Panc1 (cell line): Measurements from ENCODE around the gene CHST15. TPM values are rescaled to one million over a fixed set of nuclear protein-coding genes. Genes with fewer than 3 reads are reported as not detected.

Experiments
- ATAC-seq: fragments of 200-7000 bp; cut with Tn5 transposase; 2 replicates; pipeline ENCODE4 v1.9.1; 2020; ENCODE audit warnings: mild to moderate bottlenecking, moderate library complexity
- BruUV-seq: library from RNA; stranded (reverse); fragments of 400-500 nt; replicated peaks from 2 replicates; lab custom pipeline; 2021; lab: Mats Ljungman, UMichigan
- CTCF ChIA-PET: fragments of 300-600 bp; sonication (Branson Sonifier 250); formaldehyde crosslinking; loops from one replicate; lab custom pipeline; 2022; ENCODE audit warnings: antibody characterized with exemption; lab: Charles Lee
- POLR2A ChIA-PET: fragments of 300-600 bp; sonication (Branson Sonifier 250); formaldehyde crosslinking; loops from one replicate; lab custom pipeline; 2022; ENCODE audit warnings: antibody characterized with exemption; lab: Charles Lee
- DNase-seq: peaks from one replicate; pipeline ENCODE4 v3.0.0-alpha.2; 2010; ENCODE audit warnings: low read depth, low spot score
- H3K27ac ChIP-seq: 2 replicates; pipeline ENCODE4 v1.5.1; 2011; ENCODE audit warnings: mild to moderate bottlenecking, low read length, inconsistent platforms
- H3K27me3 ChIP-seq: fragments of 200-500 bp; sonication (Bioruptor generic); 2 replicates; pipeline ENCODE4 v1.6.0; 2014; ENCODE audit warnings: low read length, inconsistent platforms; ENCODE audit not compliant: control insufficient read depth, insufficient read depth
- H3K36me3 ChIP-seq: fragments of 200-500 bp; sonication (Bioruptor generic); 2 replicates; pipeline ENCODE4 v1.5.1; 2014; ENCODE audit warnings: inconsistent platforms, mild to moderate bottlenecking, low read length, moderate library complexity; ENCODE audit not compliant: control insufficient read depth, insufficient read depth
- H3K4me1 ChIP-seq: 2 replicates; pipeline ENCODE4 v1.5.1; 2011; ENCODE audit warnings: inconsistent platforms, mild to moderate bottlenecking, low read length, moderate library complexity; ENCODE audit not compliant: control insufficient read depth, insufficient read depth
- H3K4me3 ChIP-seq, 2 experiments: 2 replicates each; pipeline ENCODE4 v1.5.1; 2011 to 2012; ENCODE audit warnings: low read depth in 2 of 2, low read length in 2 of 2, mild to moderate bottlenecking in 2 of 2, inconsistent platforms in 1 of 2, moderate library complexity in 1 of 2
- H3K9me3 ChIP-seq: fragments of 200-500 bp; sonication (Bioruptor generic); 2 replicates; pipeline ENCODE4 v1.5.1; 2014; ENCODE audit warnings: low read depth, mild to moderate bottlenecking, inconsistent platforms, low read length, moderate library complexity; ENCODE audit not compliant: control insufficient read depth, insufficient read depth
- POLR2AphosphoS5 ChIP-seq: IDR thresholded peaks from 2 replicates; pipeline ENCODE4 v1.6.1; 2012; ENCODE audit warnings: mild to moderate bottlenecking, low read depth, low read length, moderate library complexity
- REST ChIP-seq, 2 experiments: IDR thresholded peaks; 2 replicates each; pipeline ENCODE4 v1.6.1; 2011 to 2012; ENCODE audit warnings: low read depth in 2 of 2, control low read depth in 1 of 2, low read length in 1 of 2, mild to moderate bottlenecking in 1 of 2, moderate library complexity in 1 of 2; ENCODE audit not compliant: insufficient read depth in 1 of 2
- SIN3A ChIP-seq: IDR thresholded peaks from 2 replicates; pipeline ENCODE4 v1.6.1; 2012; ENCODE audit warnings: low read depth, mild to moderate bottlenecking, low read length, moderate library complexity, borderline replicate concordance; ENCODE audit not compliant: insufficient read depth
- TCF7L2 ChIP-seq: IDR thresholded peaks from 2 replicates; pipeline ENCODE4 v1.6.1; 2011; ENCODE audit warnings: mild to moderate bottlenecking, low read depth, low read length, inconsistent platforms
- in situ Hi-C: cut with HindIII; loops from 2 replicates; pipeline ENCODE4 v1.10.0; 2016; ENCODE audit warnings: low sequenced_read_pairs, low pct_unique_long_range_greater_than_20kb
- intact Hi-C: fragments of 100-400 bp; cut with micrococcal nuclease; formaldehyde crosslinking; loops from one replicate; pipeline ENCODE4 v1.10.0; 2022; ENCODE audit not compliant: unreplicated experiment
- total RNA-seq: library from RNA; stranded (reverse); gene quantifications from one replicate; pipeline ENCODE4 v1.2.1, GENCODE V29; 2021; ENCODE audit not compliant: unreplicated experiment
- TF ChIP-seq, protein P1 (sequence below): fragments of 450-650 bp; IDR thresholded peaks from 2 replicates; pipeline ENCODE4 v1.5.1; 2017; ENCODE audit warnings: mild to moderate bottlenecking

The CHST15 gene
- total RNA-seq, 1 experiment from 2014 or later: 33.2 TPM

DNA sequence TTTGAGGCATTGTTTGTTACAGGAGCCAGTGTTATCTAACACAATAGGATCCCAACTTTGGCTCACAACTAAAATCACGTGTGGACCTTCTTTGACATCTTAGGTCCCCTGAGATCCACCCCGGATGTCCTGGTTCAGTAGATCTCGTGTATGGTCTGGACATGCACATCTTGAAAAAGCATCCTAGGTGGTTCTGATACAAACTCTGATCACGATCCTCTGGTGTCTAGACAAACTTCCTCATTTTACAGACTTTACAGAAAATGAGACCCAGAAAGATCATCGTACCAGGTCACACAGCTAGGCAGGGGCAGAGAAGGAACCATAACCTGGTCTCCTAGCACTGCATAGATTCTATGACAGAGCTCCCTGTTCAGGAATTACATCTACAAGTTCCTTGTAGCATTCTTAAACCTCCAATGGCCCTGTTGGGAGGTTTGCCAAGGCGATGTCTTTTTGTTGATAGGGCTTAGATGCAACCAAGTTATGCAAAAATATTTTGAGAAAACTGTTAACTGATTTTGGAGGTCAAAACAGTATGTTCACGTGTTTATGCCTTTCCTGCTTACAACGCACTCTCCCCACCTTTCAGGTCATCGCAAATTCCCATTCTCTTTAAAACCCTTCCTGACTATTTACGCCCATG is 30.8 kb upstream of the CHST15 start:
- no peak for ATAC-seq
- H3K4me3 ChIP-seq: no peak overlapping the region
- in situ Hi-C loops: no loop called here
- no peak for DNase-seq
- no peaks in the 10 kb centered on the region for H3K36me3 ChIP-seq
- H3K27ac ChIP-seq: no peak overlapping the region
- CTCF ChIA-PET: no interaction called here
- no peaks in the 10 kb centered on the region for H3K9me3 ChIP-seq
- no peak for TF ChIP-seq SIN3A
- no peak for TF ChIP-seq POLR2AphosphoS5
- TF ChIP-seq, protein P1, sequence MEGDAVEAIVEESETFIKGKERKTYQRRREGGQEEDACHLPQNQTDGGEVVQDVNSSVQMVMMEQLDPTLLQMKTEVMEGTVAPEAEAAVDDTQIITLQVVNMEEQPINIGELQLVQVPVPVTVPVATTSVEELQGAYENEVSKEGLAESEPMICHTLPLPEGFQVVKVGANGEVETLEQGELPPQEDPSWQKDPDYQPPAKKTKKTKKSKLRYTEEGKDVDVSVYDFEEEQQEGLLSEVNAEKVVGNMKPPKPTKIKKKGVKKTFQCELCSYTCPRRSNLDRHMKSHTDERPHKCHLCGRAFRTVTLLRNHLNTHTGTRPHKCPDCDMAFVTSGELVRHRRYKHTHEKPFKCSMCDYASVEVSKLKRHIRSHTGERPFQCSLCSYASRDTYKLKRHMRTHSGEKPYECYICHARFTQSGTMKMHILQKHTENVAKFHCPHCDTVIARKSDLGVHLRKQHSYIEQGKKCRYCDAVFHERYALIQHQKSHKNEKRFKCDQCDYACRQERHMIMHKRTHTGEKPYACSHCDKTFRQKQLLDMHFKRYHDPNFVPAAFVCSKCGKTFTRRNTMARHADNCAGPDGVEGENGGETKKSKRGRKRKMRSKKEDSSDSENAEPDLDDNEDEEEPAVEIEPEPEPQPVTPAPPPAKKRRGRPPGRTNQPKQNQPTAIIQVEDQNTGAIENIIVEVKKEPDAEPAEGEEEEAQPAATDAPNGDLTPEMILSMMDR: no peak
- no peak for TF ChIP-seq TCF7L2
- TF ChIP-seq REST (IDR thresholded peaks at IDR 0.05; ENCODE audit: insufficient read depth in 1 of 2, low read depth in 2 of 2, low read length in 1 of 2): no peak
- no peaks in the 10 kb centered on the region for H3K4me1 ChIP-seq
- intact Hi-C loops: no loop called here
- no TSS peak for BruUV-seq
- no peaks in the 10 kb centered on the region for H3K27me3 ChIP-seq
- POLR2A ChIA-PET: no interaction called here

DNA sequence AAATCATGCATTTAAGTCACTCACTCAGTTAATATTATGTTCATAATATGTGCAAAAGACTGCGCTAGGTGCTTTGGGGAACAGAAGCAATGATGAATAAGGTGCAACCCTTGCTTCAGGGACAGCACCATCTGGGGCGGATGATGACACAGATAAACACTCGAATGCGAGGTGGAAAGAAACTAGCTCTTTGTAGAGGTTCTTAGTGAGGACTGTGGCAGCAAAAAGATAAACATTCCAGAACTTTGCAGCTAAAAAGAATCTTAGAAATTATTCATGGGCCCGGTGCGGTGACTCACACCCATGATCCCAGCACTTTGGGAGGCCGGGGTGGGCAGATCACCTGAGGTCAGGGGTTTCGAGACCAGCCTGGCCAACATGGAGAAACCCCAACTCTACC is 29.8 kb upstream of the CHST15 start:
- in situ Hi-C loops: no loop called here

More for the DNA sequence above, 29.8 kb upstream of the CHST15 start:
- Histone ChIP-seq H3K4me1 (no peaks in the 10 kb centered on the region), H3K4me3 (no peak overlapping the region), H3K27ac (no peak overlapping the region), H3K9me3 (no peaks in the 10 kb centered on the region), H3K36me3 (no peaks in the 10 kb centered on the region), H3K27me3 (no peaks in the 10 kb centered on the region)
- no TSS peak for BruUV-seq
- ChIA-PET CTCF (no interaction called here), POLR2A (no interaction called here)
- intact Hi-C loops: no loop called here
- DNase-seq (no peak), ATAC-seq (no peak)
- TF ChIP-seq POLR2AphosphoS5: no peak
- TF ChIP-seq REST (IDR thresholded peaks at IDR 0.05; ENCODE audit: insufficient read depth in 1 of 2, low read depth in 2 of 2, low read length in 1 of 2): no peak
- TF ChIP-seq TCF7L2: no peak
- TF ChIP-seq SIN3A: no peak
- TF ChIP-seq, protein P1: no peak
